ENCODE results near the gene FOXL1. TPM values are rescaled to one million over a fixed set of nuclear protein-coding genes. Genes with fewer than 3 reads are reported as not detected.

FOXL1 gene
- total and polyA plus RNA-seq, 4 donors: 0.41 to 2.5 (median 1.4) TPM

- Histone ChIP-seq H3K9me3 (ENCODE audit: control insufficient read depth in 4 of 4, insufficient read depth in 3 of 4, low read length in 3 of 4) (no peaks in the 10 kb centered on the region), H3K27me3 (ENCODE audit: control insufficient read depth in 3 of 3, insufficient read depth in 3 of 3, low read length in 2 of 3) (peaks cover 11 to 65% (median 65%) of the 10 kb centered on the region in 3 donors), H3K36me3 (ENCODE audit: control insufficient read depth in 4 of 4, insufficient read depth in 4 of 4, low read length in 4 of 4) (no peaks in the 10 kb centered on the region), H3K4me1 (ENCODE audit: control insufficient read depth in 5 of 5, insufficient read depth in 5 of 5, low read length in 5 of 5) (peaks cover 0 to 32% (median 11%) of the 10 kb centered on the region in 5 donors), H3K27ac (ENCODE audit: low read depth in 1 of 2, low read length in 1 of 2) (no peak overlapping the region), H3K9ac (ENCODE audit: insufficient read depth in 1 of 2, low read length in 2 of 2) (no peak overlapping the region), H3K4me3 (no peak overlapping the region)
- DNase-seq (no peak), ATAC-seq (ENCODE audit: insufficient read depth, low FRiP score) (no peak)
- WGBS, 2 donors: 75% methylated on average over 13 of the region's 13 CpGs
- TF ChIP-seq CTCF (IDR thresholded peaks at IDR 0.05; ENCODE audit: control extremely low read depth, extremely low read depth): no peak
These were observed 4.5 kb upstream of the FOXL1 start for GRCh38 chr16:86573646-86574508.

GRCh38 chr16:86574646-86575045 lies 3.7 kb upstream of the FOXL1 start:
- H3K9me3 ChIP-seq (ENCODE audit: control insufficient read depth in 4 of 4, insufficient read depth in 3 of 4, low read length in 3 of 4): no peaks in the 10 kb centered on the region
- H3K36me3 ChIP-seq (ENCODE audit: control insufficient read depth in 4 of 4, insufficient read depth in 4 of 4, low read length in 4 of 4): no peaks in the 10 kb centered on the region
- peaks cover 13 to 59% (median 57%) of the 10 kb centered on the region in 3 donors for H3K27me3 ChIP-seq (ENCODE audit: control insufficient read depth in 3 of 3, insufficient read depth in 3 of 3, low read length in 2 of 3)
- H3K4me3 ChIP-seq: no peak overlapping the region
- no peak for TF ChIP-seq CTCF (IDR thresholded peaks at IDR 0.05; ENCODE audit: control extremely low read depth, extremely low read depth)
- no peak for ATAC-seq (ENCODE audit: insufficient read depth, low FRiP score)
- no peak for DNase-seq
- WGBS, 2 donors: 81 to 90% methylated on average over 4 of the region's 4 CpGs
- H3K27ac ChIP-seq (ENCODE audit: low read depth in 1 of 2, low read length in 1 of 2): no peak overlapping the region
- peaks cover 0 to 38% (median 11%) of the 10 kb centered on the region in 5 donors for H3K4me1 ChIP-seq (ENCODE audit: control insufficient read depth in 5 of 5, insufficient read depth in 5 of 5, low read length in 5 of 5)
- no peak overlapping the region for H3K9ac ChIP-seq (ENCODE audit: insufficient read depth in 1 of 2, low read length in 2 of 2)

- TF ChIP-seq CTCF (IDR thresholded peaks at IDR 0.05; ENCODE audit: control extremely low read depth, extremely low read depth): no peak
- Histone ChIP-seq H3K27me3 (ENCODE audit: control insufficient read depth in 3 of 3, insufficient read depth in 3 of 3, low read length in 2 of 3) (peaks cover 17 to 58% (median 54%) of the 10 kb centered on the region in 3 donors), H3K4me3 (no peak overlapping the region), H3K9me3 (ENCODE audit: control insufficient read depth in 4 of 4, insufficient read depth in 3 of 4, low read length in 3 of 4) (no peaks in the 10 kb centered on the region), H3K27ac (ENCODE audit: low read depth in 1 of 2, low read length in 1 of 2) (no peak overlapping the region), H3K4me1 (ENCODE audit: control insufficient read depth in 5 of 5, insufficient read depth in 5 of 5, low read length in 5 of 5) (peaks cover 0 to 43% (median 13%) of the 10 kb centered on the region in 5 donors), H3K36me3 (ENCODE audit: control insufficient read depth in 4 of 4, insufficient read depth in 4 of 4, low read length in 4 of 4) (no peaks in the 10 kb centered on the region), H3K9ac (ENCODE audit: insufficient read depth in 1 of 2, low read length in 2 of 2) (no peak overlapping the region)
- DNase-seq (no peak), ATAC-seq (ENCODE audit: insufficient read depth, low FRiP score) (no peak)
- 73 to 75% methylated on average over 17 of the region's 17 CpGs for WGBS, 2 donors
These were observed 3.2 kb upstream of the FOXL1 start for GRCh38 chr16:86575095-86575685.

Measured in lung (tissue), 12 donors.